Measurements from ENCODE around the gene NQO2.

The NQO2 gene

GRCh38 chr6:3036861-3037637 lies 37.4 kb downstream of the NQO2 start:
- TF ChIP-seq CTCF (IDR thresholded peaks at IDR 0.05; ENCODE audit: insufficient read depth, missing control alignments) = no peak
- FAIRE-seq (no peak), DNase-seq (ENCODE audit: insufficient read length, low spot score) (no peak)

- no peak for FAIRE-seq
- TF ChIP-seq CTCF (IDR thresholded peaks at IDR 0.05; ENCODE audit: insufficient read depth, missing control alignments) = no peak
- no peak for DNase-seq (ENCODE audit: insufficient read length, low spot score)
Measured at GRCh38 chr6:3037638-3038365, 38.1 kb downstream of the NQO2 start.

GRCh38 chr6:3039384-3039783 lies 39.7 kb downstream of the NQO2 start:
- TF ChIP-seq CTCF (IDR thresholded peaks at IDR 0.05; ENCODE audit: insufficient read depth, missing control alignments) = no peak
- FAIRE-seq (no peak), DNase-seq (ENCODE audit: insufficient read length, low spot score) (no peak)

GRCh38 chr6:3041147-3041546 lies 41.5 kb downstream of the NQO2 start:
- no peak for FAIRE-seq
- no peak for DNase-seq (ENCODE audit: insufficient read length, low spot score)
- no peak for TF ChIP-seq CTCF (IDR thresholded peaks at IDR 0.05; ENCODE audit: insufficient read depth, missing control alignments)

- DNase-seq (ENCODE audit: insufficient read length, low spot score) (no peak), FAIRE-seq (no peak)
- TF ChIP-seq CTCF (IDR thresholded peaks at IDR 0.05; ENCODE audit: insufficient read depth, missing control alignments) = no peak
Measured at GRCh38 chr6:3041606-3042005, 41.9 kb downstream of the NQO2 start.

GRCh38 chr6:3045369-3045768 lies 45.7 kb downstream of the NQO2 start:
- no peak for DNase-seq (ENCODE audit: insufficient read length, low spot score)
- no peak for FAIRE-seq
- no peak for TF ChIP-seq CTCF (IDR thresholded peaks at IDR 0.05; ENCODE audit: insufficient read depth, missing control alignments)

GRCh38 chr6:3045777-3046176 lies 46.1 kb downstream of the NQO2 start:
- FAIRE-seq = no peak
- no peak for DNase-seq (ENCODE audit: insufficient read length, low spot score)
- TF ChIP-seq CTCF (IDR thresholded peaks at IDR 0.05; ENCODE audit: insufficient read depth, missing control alignments) = no peak
